Endodermal cell (in vitro differentiated cells): ENCODE measurements around the gene BMPER. TPM values are rescaled to one million over a fixed set of nuclear protein-coding genes. Genes with fewer than 3 reads are reported as not detected.

Source experiments
- DNase-seq: peaks from one replicate; pipeline ENCODE4 v3.0.0-alpha.2; 2017
- H3K27ac ChIP-seq: 2 replicates; pipeline ENCODE4 v1.5.1; 2013; ENCODE audit warnings: mild to moderate bottlenecking, low read depth, low read length, moderate library complexity
- H3K27me3 ChIP-seq: 2 replicates; pipeline ENCODE4 v1.6.1; 2013; ENCODE audit warnings: mild to moderate bottlenecking, low read length, moderate library complexity; ENCODE audit not compliant: insufficient read depth, control insufficient read depth, poor library complexity, severe bottlenecking
- H3K36me3 ChIP-seq: 2 replicates; pipeline ENCODE4 v1.7.0; 2013; ENCODE audit warnings: mild to moderate bottlenecking, low read length, moderate library complexity; ENCODE audit not compliant: control insufficient read depth, insufficient read depth
- H3K4me1 ChIP-seq: one replicate; pipeline ENCODE4 v1.7.0; 2013; ENCODE audit warnings: low read length; ENCODE audit not compliant: control insufficient read depth, insufficient read depth
- H3K4me3 ChIP-seq: 2 replicates; pipeline ENCODE4 v1.5.1; 2013; ENCODE audit warnings: mild to moderate bottlenecking, low read length, moderate library complexity
- H3K9ac ChIP-seq: 2 replicates; pipeline ENCODE4 v1.6.1; 2013; ENCODE audit warnings: mild to moderate bottlenecking, low read length, moderate library complexity; ENCODE audit not compliant: poor library complexity, severe bottlenecking; ENCODE audit errors: extremely low read depth
- H3K9me3 ChIP-seq: 2 replicates; pipeline ENCODE4 v1.6.1; 2013; ENCODE audit warnings: mild to moderate bottlenecking, low read length, moderate library complexity; ENCODE audit not compliant: control insufficient read depth
- H3K27ac Mint-ChIP-seq: 2 replicates; pipeline ENCODE4 v1.8.0; 2020; ENCODE audit warnings: mixed read lengths
- H3K27me3 Mint-ChIP-seq: 2 replicates; pipeline ENCODE4 v1.8.0; 2021; ENCODE audit warnings: mild to moderate bottlenecking, mixed read lengths; ENCODE audit not compliant: insufficient read depth
- H3K36me3 Mint-ChIP-seq: 2 replicates; pipeline ENCODE4 v1.8.0; 2020; ENCODE audit warnings: low read depth, mixed read lengths
- H3K4me1 Mint-ChIP-seq: 2 replicates; pipeline ENCODE4 v1.8.0; 2020; ENCODE audit warnings: mixed read lengths
- H3K4me3 Mint-ChIP-seq: 2 replicates; pipeline ENCODE4 v1.8.0; 2020; ENCODE audit warnings: mild to moderate bottlenecking, moderate library complexity, mixed read lengths
- H3K9me3 Mint-ChIP-seq: 2 replicates; pipeline ENCODE4 v1.8.0; 2020; ENCODE audit warnings: mild to moderate bottlenecking, mixed read lengths
- WGBS, 2 experiments: methylation state at CpG; one replicate each; pipeline versions ENCODE4 v1.1.5 to v1.1.7; 2013; ENCODE audit warnings: missing lambda C conversion rate in 2 of 2, mixed read lengths in 1 of 2; ENCODE audit not compliant: insufficient coverage in 1 of 2, insufficient read length in 1 of 2; 5-methylcytosine and 5-hydroxymethylcytosine counted together
- total RNA-seq, 2 donors: library from RNA; stranded (reverse); fragmentation: NEBNext Ultra II Directional in 1 of 2; extraction: Animal tissue kit (Norgen Biotek cat#: 25700) in 1 of 2; gene quantifications; 2 replicates in 1 of 2; 3 replicates in 1 of 2; pipeline ENCODE4 v1.2.1, GENCODE V29; 2021
- TF ChIP-seq, protein P1 (sequence below): fragments of 200-600 bp; sonication (generic); conservative IDR thresholded peaks from 2 replicates; pipeline ENCODE4 v1.5.0; 2021; ENCODE audit warnings: antibody characterized with exemption, mild to moderate bottlenecking

BMPER gene
- total RNA-seq, 2 donors from 2014 or later = 71.2 to 72.2 TPM

DNA sequence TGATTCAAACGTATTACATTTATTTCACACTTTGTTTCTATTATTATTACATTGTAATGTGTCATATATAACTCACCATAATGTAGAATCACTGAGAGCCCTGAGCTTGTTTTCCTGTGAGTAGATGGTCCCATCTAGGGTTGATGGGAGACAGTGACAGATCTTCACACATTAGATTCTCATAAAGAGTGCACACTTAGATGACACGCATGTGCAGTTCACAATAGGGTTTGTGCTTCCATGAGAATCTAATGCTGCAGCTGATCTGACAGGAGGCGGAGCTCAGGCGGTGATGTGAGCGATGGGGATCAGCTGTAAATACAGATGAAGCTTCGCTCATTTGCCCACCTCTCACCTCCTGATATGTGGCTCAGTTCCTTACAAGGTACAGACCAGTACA, 36.1 kb downstream of the BMPER start:
- no peaks in the 10 kb centered on the region for H3K27me3 Mint-ChIP-seq
- DNase-seq = no peak
- peaks cover 44% of the 10 kb centered on the region for H3K4me1 Mint-ChIP-seq
- peaks cover 10% of the 10 kb centered on the region for H3K9me3 Mint-ChIP-seq
- Histone ChIP-seq H3K27ac (no peak overlapping the region), H3K4me1 (peaks cover 11% of the 10 kb centered on the region), H3K9me3 (peaks cover 22% of the 10 kb centered on the region), H3K9ac (no peak overlapping the region), H3K4me3 (no peak overlapping the region), H3K27me3 (peaks cover 3% of the 10 kb centered on the region), H3K36me3 (peaks cover 15% of the 10 kb centered on the region)
- no peak overlapping the region for H3K27ac Mint-ChIP-seq
- TF ChIP-seq, protein P1, sequence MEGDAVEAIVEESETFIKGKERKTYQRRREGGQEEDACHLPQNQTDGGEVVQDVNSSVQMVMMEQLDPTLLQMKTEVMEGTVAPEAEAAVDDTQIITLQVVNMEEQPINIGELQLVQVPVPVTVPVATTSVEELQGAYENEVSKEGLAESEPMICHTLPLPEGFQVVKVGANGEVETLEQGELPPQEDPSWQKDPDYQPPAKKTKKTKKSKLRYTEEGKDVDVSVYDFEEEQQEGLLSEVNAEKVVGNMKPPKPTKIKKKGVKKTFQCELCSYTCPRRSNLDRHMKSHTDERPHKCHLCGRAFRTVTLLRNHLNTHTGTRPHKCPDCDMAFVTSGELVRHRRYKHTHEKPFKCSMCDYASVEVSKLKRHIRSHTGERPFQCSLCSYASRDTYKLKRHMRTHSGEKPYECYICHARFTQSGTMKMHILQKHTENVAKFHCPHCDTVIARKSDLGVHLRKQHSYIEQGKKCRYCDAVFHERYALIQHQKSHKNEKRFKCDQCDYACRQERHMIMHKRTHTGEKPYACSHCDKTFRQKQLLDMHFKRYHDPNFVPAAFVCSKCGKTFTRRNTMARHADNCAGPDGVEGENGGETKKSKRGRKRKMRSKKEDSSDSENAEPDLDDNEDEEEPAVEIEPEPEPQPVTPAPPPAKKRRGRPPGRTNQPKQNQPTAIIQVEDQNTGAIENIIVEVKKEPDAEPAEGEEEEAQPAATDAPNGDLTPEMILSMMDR = no peak
- 96 to 98% methylated on average over 5 of the region's 6 CpGs for WGBS, 2 experiments
- H3K36me3 Mint-ChIP-seq = peaks cover 70% of the 10 kb centered on the region
- H3K4me3 Mint-ChIP-seq = no peak overlapping the region

DNA sequence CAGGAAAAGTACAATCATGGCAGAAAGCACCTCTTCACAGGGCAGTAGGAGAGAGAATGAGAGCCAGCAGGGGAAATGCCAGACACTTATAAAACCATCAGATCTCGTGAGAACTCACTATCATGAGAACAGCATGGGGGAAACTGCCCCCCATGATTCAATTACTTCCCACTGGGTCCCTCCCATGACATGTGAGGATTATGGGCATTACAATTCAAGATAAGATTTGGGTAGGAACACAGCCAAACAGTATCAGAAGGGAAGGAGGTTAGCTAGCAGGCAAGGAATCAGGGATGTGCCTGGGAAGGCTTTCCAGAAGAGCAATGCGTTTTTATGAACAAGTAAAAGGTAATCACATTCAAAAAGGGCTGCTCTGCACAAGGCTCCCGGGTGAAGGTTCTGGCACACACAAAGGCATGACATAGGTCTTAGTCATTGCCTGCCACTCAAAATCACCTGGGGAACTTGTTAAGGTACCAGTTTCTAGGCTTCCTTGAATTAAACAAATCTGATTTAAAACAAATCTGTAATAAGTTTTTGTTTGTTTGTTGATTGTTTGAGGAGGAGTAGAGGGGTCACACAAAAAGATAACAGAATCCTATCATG, 40.9 kb downstream of the BMPER start:
- H3K4me1 Mint-ChIP-seq = peaks cover 7% of the 10 kb centered on the region
- H3K4me1 ChIP-seq = no peaks in the 10 kb centered on the region
- peaks cover 51% of the 10 kb centered on the region for H3K9me3 ChIP-seq
- peaks cover 85% of the 10 kb centered on the region for H3K36me3 Mint-ChIP-seq
- peaks cover 3% of the 10 kb centered on the region for H3K27me3 Mint-ChIP-seq
- H3K27me3 ChIP-seq = no peaks in the 10 kb centered on the region
- 58 to 81% methylated on average over 2 to 3 of the region's 3 CpGs for WGBS, 2 experiments
- no peak overlapping the region for H3K4me3 Mint-ChIP-seq
- no peak overlapping the region for H3K4me3 ChIP-seq
- no peak for DNase-seq
- peaks cover 29% of the 10 kb centered on the region for H3K9me3 Mint-ChIP-seq
- H3K36me3 ChIP-seq = peaks cover 12% of the 10 kb centered on the region
- no peak overlapping the region for H3K9ac ChIP-seq
- TF ChIP-seq, protein P1 = no peak
- no peak overlapping the region for H3K27ac ChIP-seq
- no peak overlapping the region for H3K27ac Mint-ChIP-seq

DNA sequence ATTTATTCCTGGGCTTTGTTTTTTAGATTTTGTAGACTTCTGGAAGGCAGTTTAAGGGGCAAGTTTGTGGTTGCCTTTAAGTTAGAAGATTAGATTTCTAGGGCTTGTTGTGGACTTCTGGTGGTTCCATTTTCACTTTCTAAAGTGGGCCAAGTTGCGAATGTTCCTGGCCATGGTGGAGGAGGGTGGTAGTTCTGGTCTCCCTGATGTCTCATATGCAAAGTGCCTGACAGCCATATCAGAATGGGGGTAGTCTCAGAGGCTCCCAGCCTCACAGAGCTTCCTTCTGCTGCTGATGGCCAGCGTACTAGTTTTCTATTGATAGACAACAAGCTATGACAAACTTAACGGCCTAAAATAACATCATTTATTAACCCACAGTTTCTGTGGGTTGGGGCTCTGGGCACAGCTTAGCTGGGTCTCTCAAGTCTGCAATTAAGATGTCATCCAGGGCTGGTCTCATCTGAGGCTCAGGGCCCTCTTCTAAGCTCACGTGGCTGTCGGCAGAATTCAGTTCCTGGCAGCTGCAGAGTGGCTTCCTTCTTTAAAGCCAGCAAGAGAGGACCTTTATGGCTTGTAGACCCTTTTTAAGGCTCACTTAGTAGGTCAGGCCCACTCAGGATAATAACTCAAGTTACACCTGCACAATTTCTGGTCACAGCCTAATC, 44.8 kb downstream of the BMPER start:
- Mint-ChIP-seq H3K4me1 (peaks cover 7% of the 10 kb centered on the region), H3K9me3 (peaks cover 22% of the 10 kb centered on the region), H3K27ac (no peak overlapping the region), H3K36me3 (peaks cover 77% of the 10 kb centered on the region), H3K27me3 (peaks cover 3% of the 10 kb centered on the region), H3K4me3 (no peak overlapping the region)
- Histone ChIP-seq H3K36me3 (peaks cover 6% of the 10 kb centered on the region), H3K9ac (no peak overlapping the region), H3K4me1 (no peaks in the 10 kb centered on the region), H3K9me3 (peaks cover 35% of the 10 kb centered on the region), H3K27ac (no peak overlapping the region), H3K4me3 (no peak overlapping the region), H3K27me3 (no peaks in the 10 kb centered on the region)
- no peak for DNase-seq
- WGBS, 2 experiments = 85 to 96% methylated on average over 4 to 5 of the region's 5 CpGs
- TF ChIP-seq, protein P1 = no peak
